Measurements from ENCODE around the gene TNS4.

DNA sequence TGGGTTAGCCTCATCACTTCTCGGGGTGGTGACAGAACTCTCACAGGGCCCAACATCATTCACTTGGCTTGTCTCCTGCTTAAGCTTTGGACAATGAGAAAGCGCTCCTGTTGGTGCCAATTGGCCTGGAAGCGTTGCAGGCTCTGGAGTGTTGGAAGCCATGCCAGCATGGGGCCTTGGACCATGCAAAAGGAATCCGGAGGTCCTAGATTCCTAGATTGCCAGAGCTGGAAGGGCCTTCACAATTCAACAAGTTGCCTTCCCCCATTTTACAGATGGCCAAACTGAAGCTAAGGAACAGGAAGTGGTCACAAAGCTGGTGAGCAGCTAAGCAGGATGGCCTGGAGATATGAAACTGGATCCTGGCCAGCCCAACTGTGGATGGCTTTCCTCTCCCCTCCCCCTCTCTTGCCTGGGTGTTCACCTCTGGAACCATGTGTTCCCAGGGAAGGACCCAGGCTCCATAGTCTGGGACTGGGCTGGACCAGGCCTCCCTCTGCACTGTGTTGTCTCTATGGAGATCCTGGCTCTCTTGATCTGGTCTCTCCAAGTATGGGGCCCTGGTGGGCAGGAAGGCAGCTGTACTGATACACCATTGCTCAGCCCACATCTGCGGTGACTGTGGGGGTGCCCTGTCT is 64.2 kb downstream of the TNS4 start:
- no peak for TF ChIP-seq CTCF (IDR thresholded peaks at IDR 0.05; ENCODE audit: insufficient read depth, low read length)
- TF ChIP-seq GABPA (IDR thresholded peaks at IDR 0.05; ENCODE audit: low read depth) = 0 out of 2 replicates have a peak, but pooled peaks have one; percentile 38
- no peak for TF ChIP-seq REST (IDR thresholded peaks at IDR 0.05; ENCODE audit: insufficient replicate concordance, low read depth)

All from HL-60 (cell line).